ENCODE data around the gene ANTXR1.

The ANTXR1 gene

GRCh38 chr2:69138793-69139459 is 125.9 kb downstream of the ANTXR1 start:
- peak; percentile 91 for DNase-seq

- no peak for DNase-seq
Observed at GRCh38 chr2:69139778-69140670, 127.0 kb downstream of the ANTXR1 start.

DNA sequence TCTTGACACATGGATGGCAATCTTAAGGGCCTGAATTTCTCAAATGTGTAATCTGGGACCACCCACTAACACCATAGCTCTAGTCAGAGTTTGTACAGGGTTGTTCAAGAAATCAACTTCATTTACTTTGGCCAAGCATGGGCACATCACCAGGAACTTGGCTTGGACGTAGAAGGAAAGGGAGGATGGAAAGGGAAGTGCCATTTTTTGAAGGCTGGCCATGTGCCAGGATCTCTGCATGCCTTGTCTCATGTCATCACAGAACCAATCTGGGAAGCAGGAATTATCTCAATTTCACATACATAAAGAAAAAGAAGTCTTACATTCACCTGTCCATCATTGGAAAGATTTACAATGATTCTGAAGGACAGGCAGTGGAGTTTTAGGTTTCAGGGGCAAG is 128.1 kb downstream of the ANTXR1 start:
- DNase-seq = no peak

- peak; percentile 91 for DNase-seq
Observed at GRCh38 chr2:69143748-69144360, 130.9 kb downstream of the ANTXR1 start.

GRCh38 chr2:69145204-69145603 is 132.2 kb downstream of the ANTXR1 start:
- DNase-seq = no peak

DNA sequence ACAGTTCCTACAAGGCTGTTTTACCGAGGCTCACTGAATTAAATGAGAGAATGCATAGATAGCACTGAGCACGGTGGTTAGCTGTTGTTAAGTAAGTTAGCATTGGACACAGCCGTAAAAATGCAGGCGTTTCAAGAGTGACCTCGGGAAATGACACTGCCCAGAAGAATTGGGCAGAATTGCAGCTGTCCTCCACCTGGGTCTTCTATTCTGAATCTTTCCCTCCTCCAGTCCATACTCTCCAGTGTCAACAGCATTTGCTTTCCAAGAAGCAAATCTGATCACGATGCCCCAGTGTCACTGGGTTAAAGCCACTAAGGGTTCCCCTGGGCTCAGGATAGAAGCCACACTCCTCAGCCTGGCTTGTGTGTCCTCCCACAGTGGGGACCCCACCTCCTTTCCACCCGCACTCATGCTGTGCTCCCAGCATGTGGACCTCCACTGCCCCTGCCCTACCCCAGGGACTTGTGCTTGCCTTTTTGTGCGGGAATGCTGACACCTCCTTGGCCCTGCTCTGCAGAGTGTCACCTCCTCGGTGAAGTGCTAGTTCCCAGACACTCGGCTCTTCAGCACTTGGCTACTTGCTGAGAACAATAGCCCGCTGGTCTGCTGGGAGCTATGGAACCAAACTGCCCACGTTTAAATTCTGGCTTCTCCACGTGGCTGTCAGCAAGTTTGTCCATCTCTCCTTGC is 135.0 kb downstream of the ANTXR1 start:
- DNase-seq = peak; percentile 71

- peak; percentile 96 for DNase-seq
Observed at GRCh38 chr2:69149631-69150215, 136.7 kb downstream of the ANTXR1 start.

- no peak for DNase-seq
Observed at GRCh38 chr2:69151931-69152330, 139.0 kb downstream of the ANTXR1 start.

DNA sequence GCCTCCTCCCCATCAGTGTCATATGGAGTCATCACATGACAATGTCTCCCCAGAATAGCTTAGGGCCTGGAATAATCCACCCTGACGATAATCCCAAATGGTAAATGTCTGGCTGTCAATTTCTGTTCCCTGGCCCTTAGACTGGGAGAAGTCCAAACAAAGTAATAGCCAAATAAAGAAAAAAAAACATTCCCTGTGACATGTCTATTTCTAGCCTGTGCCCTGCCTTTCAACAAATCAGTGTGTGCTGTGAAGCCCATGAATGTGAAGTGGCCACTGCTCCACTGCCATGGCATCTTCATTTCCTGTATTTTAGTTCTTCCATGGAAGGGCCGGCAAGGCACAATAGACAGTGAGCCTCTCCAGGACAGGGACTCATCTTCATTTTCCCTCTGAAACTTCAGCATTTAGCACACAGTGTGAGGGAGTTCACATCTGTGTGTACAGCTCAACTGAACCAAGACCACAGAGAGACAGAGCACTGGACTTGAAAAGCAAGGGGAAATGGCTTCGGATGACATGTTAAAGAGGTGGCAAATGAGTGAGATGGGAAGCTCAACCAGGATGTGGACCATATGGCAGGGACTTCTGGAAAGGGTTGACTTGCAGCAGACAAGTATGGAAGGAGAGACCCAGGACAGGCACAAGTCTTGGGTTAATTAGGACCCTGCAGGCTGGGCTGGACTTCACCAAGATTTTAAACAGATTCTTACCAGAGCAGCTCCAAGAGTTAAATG is 140.0 kb downstream of the ANTXR1 start:
- no peak for DNase-seq

GRCh38 chr2:69154106-69154505 is 141.1 kb downstream of the ANTXR1 start:
- no peak for DNase-seq

- DNase-seq = no peak
Observed at GRCh38 chr2:69156624-69157023, 143.6 kb downstream of the ANTXR1 start.

GRCh38 chr2:69157441-69157840 is 144.5 kb downstream of the ANTXR1 start:
- peak; percentile 39 for DNase-seq

DNA sequence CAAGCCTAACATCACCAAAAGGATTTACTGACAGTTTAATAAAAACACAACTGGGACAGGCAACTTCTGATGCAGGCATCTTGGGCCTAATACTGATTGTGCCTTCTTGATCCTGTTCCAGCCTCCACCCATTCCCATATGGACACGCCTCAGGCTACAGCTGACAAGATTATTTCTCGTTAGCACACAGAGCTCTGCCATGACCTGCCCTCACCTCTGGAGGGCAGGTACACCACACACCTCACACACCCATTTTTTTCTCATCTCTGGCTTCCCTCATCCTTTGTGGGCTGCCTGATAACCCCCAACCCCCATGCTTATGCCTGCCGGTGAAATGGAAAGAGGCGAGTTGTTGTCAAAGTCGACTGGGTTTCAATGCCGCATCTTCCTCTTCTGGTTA is 147.0 kb downstream of the ANTXR1 start:
- peak; percentile 87 for DNase-seq

DNA sequence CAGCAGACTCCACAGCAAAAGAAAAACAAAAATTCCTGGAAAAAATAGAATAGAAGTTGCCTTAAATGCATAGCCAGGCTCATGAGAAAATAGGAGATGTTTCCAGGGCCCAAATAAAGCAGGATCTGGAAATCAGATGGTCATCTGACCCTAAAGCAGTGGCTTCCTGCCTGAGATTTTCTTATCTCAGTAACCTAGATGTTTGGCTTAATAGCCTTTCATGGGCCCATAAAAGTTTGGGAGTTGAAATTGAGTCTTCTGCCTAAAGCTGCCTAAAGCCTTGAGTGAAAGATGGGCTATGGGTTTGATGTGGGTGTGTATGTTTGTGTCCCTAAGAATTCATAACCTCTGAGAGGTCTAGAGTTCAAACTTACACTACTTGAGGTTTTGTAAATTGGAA is 149.1 kb downstream of the ANTXR1 start:
- DNase-seq = no peak

DNA sequence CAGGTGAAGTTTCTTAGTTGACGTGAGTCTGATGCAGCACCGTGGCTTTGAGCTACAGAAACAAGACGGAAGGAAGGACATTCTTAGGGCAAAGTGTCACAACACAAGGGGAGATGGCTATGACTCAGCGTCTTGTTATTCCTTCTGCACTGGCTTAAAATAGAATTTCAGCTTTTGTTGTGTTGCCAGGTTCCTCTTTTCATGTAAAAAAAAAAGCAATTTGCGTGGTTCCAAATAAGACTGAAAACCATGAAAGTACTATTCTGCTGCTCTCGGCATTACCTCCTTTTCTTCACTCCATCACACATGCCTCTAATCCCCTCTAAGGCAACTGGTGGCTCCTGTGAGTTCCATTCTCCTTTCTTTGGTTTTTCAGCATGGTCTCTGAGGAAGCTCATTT is 150.1 kb downstream of the ANTXR1 start:
- peak; percentile 75 for DNase-seq

GRCh38 chr2:69163556-69163955 is 150.6 kb downstream of the ANTXR1 start:
- no peak for DNase-seq

DNA sequence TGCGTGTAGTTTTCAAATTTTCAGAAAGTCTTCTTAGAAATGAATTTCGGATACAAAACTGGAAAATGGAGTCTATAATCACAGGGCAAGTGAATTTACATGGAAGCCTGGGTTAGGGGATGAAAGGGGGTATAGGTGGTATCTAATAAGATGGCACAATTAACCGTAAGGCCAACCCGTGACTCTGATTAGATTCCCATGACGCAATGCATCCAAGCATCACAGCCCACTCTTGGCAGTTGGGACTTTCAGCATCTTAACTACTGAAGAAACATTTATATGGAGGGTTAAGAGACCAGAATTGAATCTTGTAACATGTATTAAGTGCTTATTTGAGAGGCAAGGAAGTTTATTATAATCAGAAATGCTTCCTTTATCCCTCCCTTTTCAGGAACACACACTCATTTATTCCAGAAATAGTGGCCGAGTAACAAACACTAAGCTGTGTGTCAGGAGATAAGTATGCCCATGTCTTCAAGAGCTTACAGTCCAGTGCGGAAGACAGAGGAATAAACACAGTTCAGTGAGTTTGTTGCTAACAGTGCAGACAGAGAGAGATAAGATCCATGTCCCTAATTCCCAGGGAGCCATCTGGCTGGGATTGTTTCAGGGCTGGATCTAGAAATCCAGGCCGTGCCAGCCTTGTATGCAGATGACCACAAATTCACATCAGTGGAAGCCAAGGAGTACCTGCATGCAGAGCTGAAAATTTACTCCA is 151.2 kb downstream of the ANTXR1 start:
- peak; percentile 90 for DNase-seq

DNA sequence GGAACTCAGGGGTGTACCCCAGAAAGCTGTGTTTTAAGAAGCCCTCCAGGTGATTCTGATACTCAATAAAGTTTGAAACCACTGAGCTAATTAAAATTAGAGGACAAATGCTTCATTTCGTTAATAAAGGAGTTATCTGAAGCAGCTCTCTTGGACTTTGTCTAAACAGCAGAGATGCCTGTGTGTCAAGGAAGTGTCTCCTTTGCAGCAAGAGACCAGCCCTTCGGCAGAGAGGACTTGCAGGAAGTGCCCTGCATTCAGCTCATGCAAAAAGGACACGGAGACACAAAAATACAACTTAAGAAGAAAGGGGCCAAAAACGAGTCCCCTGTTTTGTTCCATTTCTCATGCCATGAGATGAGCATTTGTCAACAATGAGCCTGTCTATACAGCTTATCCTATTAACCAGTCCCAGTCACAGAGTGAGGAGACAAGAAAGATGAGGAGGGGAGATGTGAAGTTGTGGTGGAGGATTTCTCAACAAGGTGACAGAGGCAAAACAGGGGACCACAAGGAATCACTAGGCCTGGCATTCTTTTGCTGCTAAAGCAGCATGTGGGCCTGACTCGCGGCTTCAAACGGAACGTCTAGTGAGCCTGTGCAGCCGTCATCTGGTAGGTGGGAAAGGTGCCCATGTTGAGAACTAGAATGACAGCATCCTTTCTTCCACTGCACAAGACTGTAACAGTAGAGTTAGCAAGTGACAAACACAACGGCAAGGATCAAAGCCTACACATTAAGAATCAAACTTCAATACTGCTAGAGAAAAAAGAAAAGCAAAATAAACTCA is 152.3 kb downstream of the ANTXR1 start:
- no peak for DNase-seq

DNA sequence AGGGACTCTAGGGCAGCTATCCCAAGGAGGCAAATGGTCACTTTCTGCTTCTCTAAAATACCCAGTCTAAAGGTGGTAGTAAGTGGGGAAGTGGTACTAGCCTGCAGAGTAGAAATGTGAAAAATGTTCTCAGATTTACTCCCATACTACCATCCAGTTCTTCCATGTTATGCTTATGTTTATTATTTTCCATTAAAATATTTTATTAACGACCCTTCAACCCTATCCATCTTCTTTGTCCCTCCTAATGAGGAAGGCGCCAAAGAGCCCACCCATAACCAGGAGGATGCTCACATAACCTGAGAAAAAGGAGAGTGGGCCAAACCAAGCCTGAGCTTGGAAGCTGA is 153.5 kb downstream of the ANTXR1 start:
- DNase-seq = no peak

GRCh38 chr2:69166812-69167468 is 154.0 kb downstream of the ANTXR1 start:
- peak; percentile 72 for DNase-seq

Measured in islet precursor cell (in vitro differentiated cells).